MM.1S (cell line): Measurements from ENCODE around the gene CNFN.

Source experiments
- DNase-seq: peaks from one replicate; pipeline ENCODE4 v3.0.0-alpha.2; 2015
- H2AFZ ChIP-seq: fragments of 300-600 bp; sonication (generic); 2 replicates; pipeline ENCODE4 v1.6.0; 2016; ENCODE audit warnings: antibody characterized with exemption, low read length
- H3F3A ChIP-seq: fragments of 300-600 bp; sonication (generic); 2 replicates; pipeline ENCODE4 v1.6.1; 2016; ENCODE audit warnings: mild to moderate bottlenecking, antibody characterized with exemption, low read length, moderate library complexity, mixed read lengths; ENCODE audit not compliant: insufficient read depth
- H3K27ac ChIP-seq: fragments of 300-600 bp; sonication (generic); 2 replicates; pipeline ENCODE4 v1.5.1; 2016; ENCODE audit warnings: mild to moderate bottlenecking, low read length
- H3K27me3 ChIP-seq: fragments of 300-600 bp; sonication (generic); replicated peaks from 2 replicates; pipeline ENCODE4 v1.6.0; 2016; ENCODE audit warnings: low read length; ENCODE audit not compliant: insufficient read depth
- H3K36me3 ChIP-seq: fragments of 300-600 bp; sonication (generic); replicated peaks from 2 replicates; pipeline ENCODE4 v1.6.1; 2016; ENCODE audit warnings: mild to moderate bottlenecking, low read length, mixed read lengths; ENCODE audit not compliant: insufficient read depth
- H3K4me1 ChIP-seq: fragments of 300-600 bp; sonication (generic); 2 replicates; pipeline ENCODE4 v1.6.1; 2016; ENCODE audit warnings: low read length, mixed read lengths
- H3K4me2 ChIP-seq: fragments of 300-600 bp; sonication (generic); 2 replicates; pipeline ENCODE4 v1.6.0; 2016; ENCODE audit warnings: low read depth, low read length
- H3K4me3 ChIP-seq: fragments of 300-600 bp; sonication (generic); 2 replicates; pipeline ENCODE4 v1.5.1; 2016; ENCODE audit warnings: low read length, mixed read lengths
- H3K79me2 ChIP-seq: fragments of 300-600 bp; sonication (generic); 2 replicates; pipeline ENCODE4 v1.6.1; 2016; ENCODE audit warnings: mixed run types, low read length, mixed read lengths
- H3K9ac ChIP-seq: fragments of 300-600 bp; sonication (generic); 2 replicates; pipeline ENCODE4 v1.6.1; 2016; ENCODE audit warnings: low read length, mixed read lengths
- H3K9me2 ChIP-seq: fragments of 300-600 bp; sonication (generic); replicated peaks from 2 replicates; pipeline ENCODE4 v1.6.1; 2016; ENCODE audit warnings: mild to moderate bottlenecking, low read length, mixed read lengths; ENCODE audit not compliant: insufficient read depth
- H3K9me3 ChIP-seq: fragments of 300-600 bp; sonication (generic); replicated peaks from 2 replicates; pipeline ENCODE4 v1.6.1; 2016; ENCODE audit warnings: mild to moderate bottlenecking, low read length, mixed read lengths; ENCODE audit not compliant: insufficient read depth
- H4K20me1 ChIP-seq: fragments of 300-600 bp; sonication (generic); 2 replicates; pipeline ENCODE4 v1.6.1; 2016; ENCODE audit warnings: mild to moderate bottlenecking, low read length, moderate library complexity, mixed read lengths; ENCODE audit not compliant: insufficient read depth
- EZH2 ChIP-seq: fragments of 300-600 bp; sonication (generic); optimal IDR thresholded peaks from 2 replicates; pipeline ENCODE3; 2017; ENCODE audit warnings: low read depth, mild to moderate bottlenecking, antibody characterized with exemption, low read length, mixed read lengths
- EZH2phosphoT487 ChIP-seq: fragments of 300-600 bp; sonication (generic); IDR thresholded peaks from 2 replicates; pipeline ENCODE4 v1.6.1; 2018; ENCODE audit warnings: antibody characterized with exemption, low read length
- TF ChIP-seq, protein P1 (sequence below): fragments of 300-600 bp; sonication (generic); IDR thresholded peaks from 2 replicates; pipeline ENCODE4 v1.5.1; 2016; ENCODE audit warnings: antibody characterized with exemption, low read length, mixed read lengths

The CNFN gene

DNA sequence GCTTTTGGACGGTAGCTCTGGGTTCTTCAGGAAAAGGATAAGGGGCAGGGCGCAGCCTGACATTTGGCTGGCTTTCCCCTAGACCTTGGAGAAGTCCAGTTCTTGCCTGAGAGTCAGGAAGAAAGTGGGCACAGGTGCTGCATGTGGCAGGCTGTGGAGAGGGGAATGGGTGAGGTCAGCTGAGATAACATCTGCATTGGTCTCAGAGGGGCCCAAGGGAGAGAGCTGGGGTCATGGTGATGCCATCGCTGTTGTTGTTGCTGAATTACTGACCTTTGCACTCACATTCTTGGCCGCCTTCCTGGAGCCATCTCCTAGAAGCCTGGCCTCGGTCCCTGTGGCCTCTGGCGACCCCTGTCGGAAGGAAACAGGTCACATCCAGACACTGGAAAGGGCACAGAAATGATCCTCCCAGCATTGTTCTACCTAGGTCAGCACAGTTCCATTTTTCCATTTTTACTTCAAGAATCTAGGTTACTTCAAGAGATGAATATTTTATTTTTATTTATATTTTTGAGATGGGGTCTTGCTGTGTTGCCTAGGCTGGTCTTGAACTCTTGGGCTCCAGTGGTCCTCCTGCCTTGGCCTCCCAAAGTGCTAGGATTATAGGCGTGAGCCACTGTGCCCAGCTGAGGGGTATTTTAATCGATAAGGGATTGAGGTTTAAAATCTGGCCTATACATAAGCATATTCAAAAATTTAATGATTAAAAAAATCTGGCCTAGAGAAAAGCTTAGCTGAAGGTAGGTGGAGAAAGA is 43.6 kb upstream of the CNFN start:
- DNase-seq = peak; percentile 68
- Histone ChIP-seq H3F3A (no peaks in the 10 kb centered on the region), H3K79me2 (no peaks in the 10 kb centered on the region), H4K20me1 (no peaks in the 10 kb centered on the region), H3K36me3 (no peaks in the 10 kb centered on the region), H3K27me3 (no peaks in the 10 kb centered on the region), H3K27ac (no peak overlapping the region), H3K9me3 (no peaks in the 10 kb centered on the region), H3K4me1 (peaks cover 5% of the 10 kb centered on the region; the same call in 1 of the 2 replicates), H2AFZ (peak overlapping the region; percentile 83), H3K9ac (no peak overlapping the region), H3K4me3 (no peak overlapping the region), H3K9me2 (no peaks in the 10 kb centered on the region), H3K4me2 (peak overlapping the region; percentile 35; the same call in 1 of the 2 replicates)
- no peak for TF ChIP-seq EZH2
- TF ChIP-seq EZH2phosphoT487 = no peak
- TF ChIP-seq, protein P1, sequence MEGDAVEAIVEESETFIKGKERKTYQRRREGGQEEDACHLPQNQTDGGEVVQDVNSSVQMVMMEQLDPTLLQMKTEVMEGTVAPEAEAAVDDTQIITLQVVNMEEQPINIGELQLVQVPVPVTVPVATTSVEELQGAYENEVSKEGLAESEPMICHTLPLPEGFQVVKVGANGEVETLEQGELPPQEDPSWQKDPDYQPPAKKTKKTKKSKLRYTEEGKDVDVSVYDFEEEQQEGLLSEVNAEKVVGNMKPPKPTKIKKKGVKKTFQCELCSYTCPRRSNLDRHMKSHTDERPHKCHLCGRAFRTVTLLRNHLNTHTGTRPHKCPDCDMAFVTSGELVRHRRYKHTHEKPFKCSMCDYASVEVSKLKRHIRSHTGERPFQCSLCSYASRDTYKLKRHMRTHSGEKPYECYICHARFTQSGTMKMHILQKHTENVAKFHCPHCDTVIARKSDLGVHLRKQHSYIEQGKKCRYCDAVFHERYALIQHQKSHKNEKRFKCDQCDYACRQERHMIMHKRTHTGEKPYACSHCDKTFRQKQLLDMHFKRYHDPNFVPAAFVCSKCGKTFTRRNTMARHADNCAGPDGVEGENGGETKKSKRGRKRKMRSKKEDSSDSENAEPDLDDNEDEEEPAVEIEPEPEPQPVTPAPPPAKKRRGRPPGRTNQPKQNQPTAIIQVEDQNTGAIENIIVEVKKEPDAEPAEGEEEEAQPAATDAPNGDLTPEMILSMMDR = peak; percentile 93

DNA sequence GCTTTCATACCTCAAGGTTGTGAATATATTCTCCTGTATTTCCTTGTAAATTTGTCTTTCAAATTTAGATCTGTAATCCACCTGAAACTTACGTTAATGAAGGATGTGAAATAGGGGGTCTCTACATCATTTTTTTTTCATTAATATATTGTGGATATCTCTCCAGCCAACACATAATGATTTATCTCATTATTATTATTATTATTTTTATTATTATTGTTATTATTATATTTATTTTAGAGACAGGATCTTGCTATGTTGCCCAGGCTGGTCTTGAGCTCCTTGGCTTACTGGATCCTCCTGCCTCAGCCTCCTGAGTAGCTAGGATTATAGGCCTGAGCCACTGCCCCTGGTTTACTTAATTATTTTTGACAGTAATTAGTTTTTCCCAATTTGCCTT is 41.4 kb upstream of the CNFN start:
- H3K36me3 ChIP-seq = no peaks in the 10 kb centered on the region
- H3F3A ChIP-seq = no peaks in the 10 kb centered on the region
- no peak overlapping the region for H3K4me2 ChIP-seq
- H3K4me3 ChIP-seq = no peak overlapping the region
- no peak overlapping the region for H3K27ac ChIP-seq
- no peaks in the 10 kb centered on the region for H3K27me3 ChIP-seq
- H2AFZ ChIP-seq = no peak overlapping the region
- no peak overlapping the region for H3K9ac ChIP-seq
- no peaks in the 10 kb centered on the region for H4K20me1 ChIP-seq
- H3K4me1 ChIP-seq = peaks cover 5% of the 10 kb centered on the region; the same call in 1 of the 2 replicates
- TF ChIP-seq EZH2phosphoT487 (no peak), EZH2 (no peak)
- TF ChIP-seq, protein P1 = no peak
- H3K9me3 ChIP-seq = no peaks in the 10 kb centered on the region
- no peaks in the 10 kb centered on the region for H3K79me2 ChIP-seq
- H3K9me2 ChIP-seq = no peaks in the 10 kb centered on the region
- no peak for DNase-seq

DNA sequence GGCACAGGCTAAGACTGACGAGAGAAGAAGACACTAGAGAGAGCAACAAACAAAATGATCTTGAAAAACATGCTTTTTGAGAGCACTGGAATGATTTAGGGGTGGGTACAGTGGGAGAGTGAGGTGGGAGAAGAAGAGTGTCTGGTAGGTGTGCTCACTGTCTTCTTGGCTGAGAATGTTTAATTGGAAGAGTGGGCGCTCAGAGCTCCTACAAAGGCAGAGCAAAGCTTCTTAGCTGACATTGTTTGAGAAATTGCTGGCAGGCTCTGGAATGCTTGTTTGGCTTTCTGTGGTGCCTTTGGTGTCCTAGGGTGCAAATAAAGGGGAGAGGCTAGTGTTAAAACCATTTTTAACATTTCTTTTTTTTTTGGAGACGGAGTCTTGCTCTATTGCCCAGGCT is 38.6 kb upstream of the CNFN start:
- Histone ChIP-seq H3F3A (no peaks in the 10 kb centered on the region), H3K27ac (no peak overlapping the region), H3K4me2 (no peak overlapping the region), H3K9ac (no peak overlapping the region), H3K9me2 (no peaks in the 10 kb centered on the region), H3K79me2 (no peaks in the 10 kb centered on the region), H3K27me3 (no peaks in the 10 kb centered on the region), H2AFZ (no peak overlapping the region), H3K4me3 (no peak overlapping the region), H4K20me1 (no peaks in the 10 kb centered on the region), H3K9me3 (no peaks in the 10 kb centered on the region), H3K36me3 (no peaks in the 10 kb centered on the region), H3K4me1 (peaks cover 5% of the 10 kb centered on the region; the same call in 1 of the 2 replicates)
- no peak for DNase-seq
- TF ChIP-seq EZH2 = no peak
- TF ChIP-seq, protein P1 = no peak
- no peak for TF ChIP-seq EZH2phosphoT487
